Stimulated activated CD4-positive, alpha-beta T cell treated with anti-CD3 and anti-CD28 coated beads, Interleukin-2, amount 100 ng/mL, for 48 hours (primary cell): ENCODE data around the gene IFNL4.
"Not testable (repeated sequence)": the region's sequence is repeated elsewhere in the genome, so short reads cannot be mapped to it uniquely, and the experiment has no call there.

Experiments used
- DNase-seq, 2 donors: peaks; one replicate each; pipeline ENCODE4 v3.0.0-alpha.2; 2020

The IFNL4 gene

DNA sequence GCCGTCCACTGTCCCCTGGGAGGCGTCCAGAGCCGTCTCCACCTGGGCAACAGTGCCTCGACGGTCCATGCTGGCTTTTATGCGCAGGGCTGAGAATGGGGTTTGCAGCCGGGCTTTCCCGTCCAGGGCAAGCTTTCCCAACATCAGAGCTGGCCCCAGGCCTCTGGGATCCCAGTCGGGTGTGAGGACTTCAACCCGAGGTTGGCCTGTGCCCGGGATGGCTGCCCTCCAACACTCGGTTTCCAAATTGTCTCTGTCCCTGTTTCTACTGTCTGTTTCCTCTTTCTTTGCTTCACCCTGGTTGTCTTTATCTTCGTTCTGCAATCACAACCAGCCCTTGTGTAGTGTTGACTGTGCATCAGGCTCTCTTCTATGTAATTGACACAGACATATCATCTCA, at the start of gene IFNL4:
Gene IFNL4 (minus strand): TSS at position 51 of the 400 bp plus-strand sequence.
- no peak for DNase-seq

- peak in 1 of 2 donors; percentile 20 for DNase-seq
These were observed 49.4 kb upstream of the IFNL4 start for GRCh38 chr19:39297931-39298634.

- DNase-seq = no peak
These were observed 48.2 kb upstream of the IFNL4 start for GRCh38 chr19:39296906-39297305.

- no peak for DNase-seq
These were observed 47.5 kb upstream of the IFNL4 start, which contains the start of gene IFNL1 for GRCh38 chr19:39296055-39296645. TSS of gene IFNL1 (plus strand) at chr19:39296407. CDS start at chr19:39296422, 15 bp downstream.

GRCh38 chr19:39293394-39293793, 44.7 kb upstream of the IFNL4 start:
- DNase-seq = no peak

DNA sequence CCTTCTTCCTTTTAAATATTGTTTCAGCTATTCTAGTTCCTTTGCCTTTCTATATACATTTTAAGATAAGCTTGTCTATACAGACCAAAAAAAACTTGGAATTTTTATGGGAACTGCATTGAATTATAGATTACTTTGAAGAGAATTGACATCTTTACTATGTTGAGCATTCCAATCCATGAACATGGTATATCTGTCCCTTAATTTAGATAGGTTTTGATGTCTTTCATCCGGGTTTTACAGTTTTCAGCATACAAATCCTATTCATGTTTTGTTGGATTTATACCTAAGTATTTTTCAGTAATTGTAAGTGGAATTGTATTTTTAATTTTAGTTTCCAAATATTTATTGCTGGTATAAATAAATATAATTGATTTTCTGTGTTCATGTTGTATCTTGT, 35.4 kb upstream of the IFNL4 start:
- no peak for DNase-seq

DNA sequence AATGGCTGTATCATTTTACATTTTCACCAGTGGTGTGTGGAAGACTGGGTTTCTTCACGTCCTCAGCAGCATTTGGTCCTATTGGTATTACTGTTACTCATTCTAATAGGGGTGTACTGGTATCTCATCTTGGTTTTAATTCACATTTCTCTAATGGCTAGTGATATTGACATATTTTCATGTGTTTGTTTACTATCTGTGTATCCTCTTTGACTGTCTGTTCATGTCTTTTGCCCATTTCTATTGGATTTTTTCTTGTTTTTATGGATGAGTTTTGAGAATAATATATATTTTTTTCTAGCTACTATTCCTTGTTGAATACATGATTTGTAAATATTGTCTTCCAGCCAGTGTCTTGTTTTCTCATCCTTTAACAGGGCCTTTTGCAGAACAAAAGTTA, 33.4 kb upstream of the IFNL4 start:
- DNase-seq = no peak

- DNase-seq = no peak
These were observed 28.9 kb upstream of the IFNL4 start for GRCh38 chr19:39277598-39277997.

DNA sequence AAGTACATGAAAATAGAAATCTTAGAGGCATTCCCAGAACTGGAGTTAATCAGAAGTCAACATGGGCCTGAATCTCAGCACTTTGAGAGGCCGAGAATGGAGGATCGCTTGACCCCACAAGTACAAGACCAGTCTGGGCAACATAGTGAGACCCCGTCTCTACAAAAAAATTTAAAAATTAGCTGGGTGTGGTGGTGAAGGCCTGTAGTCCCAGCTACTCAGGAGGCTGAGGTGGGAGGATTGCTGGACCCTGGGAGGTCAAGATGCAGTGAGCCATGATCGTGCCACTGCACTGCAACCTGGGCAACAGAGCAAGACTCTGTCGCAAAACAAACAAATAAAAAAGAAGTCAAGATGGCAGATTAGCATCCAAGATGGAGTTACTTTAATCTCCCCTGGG, 28.1 kb upstream of the IFNL4 start:
- DNase-seq = no peak

- no peak for DNase-seq
These were observed 26.9 kb upstream of the IFNL4 start for GRCh38 chr19:39275578-39275977.

- not testable (repeated sequence) for DNase-seq
These were observed 25.2 kb upstream of the IFNL4 start for GRCh38 chr19:39273859-39274258.

DNA sequence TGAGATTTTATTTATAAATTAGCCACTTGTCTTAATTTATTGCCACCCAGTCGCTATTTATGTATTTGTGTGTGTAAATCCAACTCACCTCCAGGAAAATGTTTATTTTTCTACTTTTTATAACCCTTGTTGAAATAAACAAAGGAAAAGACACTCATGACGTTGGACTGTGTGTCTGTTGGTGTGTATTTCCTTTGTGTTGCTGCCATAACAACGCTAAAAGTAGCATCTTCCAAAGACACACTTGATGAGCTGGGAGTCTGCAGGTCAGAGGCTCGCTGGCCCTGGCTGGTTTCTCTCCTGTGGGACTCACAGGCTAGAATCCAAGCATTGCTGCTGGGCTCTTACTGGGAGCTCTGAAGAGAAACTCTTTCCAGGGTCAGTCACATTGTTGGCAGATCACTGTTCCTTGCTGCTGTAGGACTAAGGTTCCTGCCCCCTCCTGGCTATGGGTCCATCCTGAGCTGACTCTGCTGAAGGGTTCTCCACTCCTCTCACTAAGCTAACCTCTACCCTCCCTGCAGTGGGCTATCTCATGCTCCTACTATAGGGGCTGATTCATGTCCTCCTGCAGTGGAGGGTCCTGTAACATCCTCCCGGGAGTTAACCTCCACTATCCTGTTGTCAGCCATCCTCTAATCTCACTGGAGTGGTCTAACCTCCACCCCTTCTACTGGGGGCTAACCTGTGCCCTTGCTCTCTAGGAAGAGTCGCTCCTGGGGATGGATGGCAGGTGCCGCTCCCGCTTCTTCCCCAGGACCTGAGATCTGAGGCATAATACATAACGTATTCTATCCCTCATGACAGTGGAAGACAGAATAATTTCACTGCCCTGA, 21.6 kb upstream of the IFNL4 start:
- no peak for DNase-seq

DNA sequence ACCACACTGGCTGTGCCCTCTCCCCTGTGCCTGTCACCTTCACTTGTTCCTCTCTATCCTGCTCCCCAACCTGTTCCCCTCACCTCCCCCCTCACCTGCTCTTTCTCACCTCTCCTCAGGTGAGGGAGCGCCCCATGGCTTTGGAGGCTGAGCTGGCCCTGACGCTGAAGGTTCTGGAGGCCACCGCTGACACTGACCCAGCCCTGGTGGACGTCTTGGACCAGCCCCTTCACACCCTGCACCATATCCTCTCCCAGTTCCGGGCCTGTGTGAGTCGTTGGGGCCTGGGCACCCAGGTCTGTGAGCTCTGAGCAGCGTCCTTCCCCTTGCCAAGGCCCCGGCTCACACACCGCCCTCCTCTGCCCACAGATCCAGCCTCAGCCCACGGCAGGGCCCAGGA, 20.7 kb upstream of the IFNL4 start:
- DNase-seq = not testable (repeated sequence)

- DNase-seq = not testable (repeated sequence)
These were observed 20.0 kb upstream of the IFNL4 start for GRCh38 chr19:39268531-39269223.

DNA sequence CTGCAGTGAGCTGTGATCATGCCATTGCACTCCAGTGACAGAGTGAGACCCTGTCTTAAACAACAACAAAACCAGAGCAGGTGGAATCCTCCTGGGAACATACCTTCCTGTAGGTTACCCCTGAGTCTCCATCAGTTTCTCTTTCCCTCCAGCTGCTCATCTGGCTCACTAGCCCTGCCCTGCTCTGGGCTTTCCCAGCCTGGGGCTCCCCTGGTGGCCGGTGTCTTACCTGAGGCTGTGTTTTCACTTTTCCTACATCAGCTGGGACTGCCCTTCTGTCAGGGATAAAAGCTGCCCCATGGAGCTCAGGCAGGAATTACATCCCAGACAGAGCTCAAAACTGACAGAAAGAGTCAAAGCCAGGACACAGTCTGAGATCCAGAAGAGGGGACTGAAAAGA, 19.4 kb upstream of the IFNL4 start, which contains the start of gene IFNL2:
Gene IFNL2 (plus strand): TSS at position 312 of the 400 bp plus-strand sequence. CDS start 173 bp downstream, outside the sequence.
- DNase-seq = not testable (repeated sequence)

GRCh38 chr19:39265321-39265916, 16.8 kb upstream of the IFNL4 start:
- DNase-seq = no peak

GRCh38 chr19:39264306-39265290, 15.9 kb upstream of the IFNL4 start:
- no peak for DNase-seq

GRCh38 chr19:39263912-39264305, 15.3 kb upstream of the IFNL4 start:
- DNase-seq = no peak

DNA sequence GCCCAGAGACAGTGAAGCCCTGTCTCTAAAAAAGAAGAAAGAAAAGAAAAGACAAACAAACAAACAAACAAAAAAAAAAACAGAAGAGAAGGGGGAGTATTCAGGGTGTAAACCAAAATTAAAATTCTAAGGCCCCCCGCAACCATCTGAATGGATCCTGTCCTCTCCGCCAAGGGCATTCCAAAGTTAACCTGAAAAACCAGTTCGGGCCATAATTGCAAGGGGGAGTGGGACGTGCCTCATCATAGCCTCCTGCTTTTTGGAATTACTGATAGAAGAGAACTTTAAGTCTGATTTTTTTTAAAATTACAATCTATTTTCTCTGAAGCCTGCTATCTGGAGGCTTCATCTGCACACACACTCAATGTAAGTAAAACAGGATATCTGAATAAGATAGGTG, 13.8 kb upstream of the IFNL4 start:
- DNase-seq = no peak

DNA sequence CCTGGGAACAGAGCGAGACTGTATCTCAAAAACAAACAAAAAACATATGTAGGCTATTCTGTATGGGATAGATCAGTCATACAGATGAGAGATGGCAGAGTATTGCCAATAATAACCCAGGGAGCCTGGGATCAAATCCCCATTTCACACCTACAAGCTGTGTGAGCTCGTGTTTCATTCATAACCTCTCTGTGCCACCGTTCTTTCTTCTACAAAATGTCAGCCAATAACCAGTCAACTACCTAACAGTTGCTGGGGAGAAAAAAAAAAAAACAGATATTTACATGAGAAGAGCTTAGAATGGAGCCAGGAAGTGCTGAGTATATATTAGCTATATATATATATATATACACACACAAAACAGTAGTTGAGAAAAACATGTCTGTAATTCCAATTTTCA, 13.0 kb upstream of the IFNL4 start:
- DNase-seq = no peak

DNA sequence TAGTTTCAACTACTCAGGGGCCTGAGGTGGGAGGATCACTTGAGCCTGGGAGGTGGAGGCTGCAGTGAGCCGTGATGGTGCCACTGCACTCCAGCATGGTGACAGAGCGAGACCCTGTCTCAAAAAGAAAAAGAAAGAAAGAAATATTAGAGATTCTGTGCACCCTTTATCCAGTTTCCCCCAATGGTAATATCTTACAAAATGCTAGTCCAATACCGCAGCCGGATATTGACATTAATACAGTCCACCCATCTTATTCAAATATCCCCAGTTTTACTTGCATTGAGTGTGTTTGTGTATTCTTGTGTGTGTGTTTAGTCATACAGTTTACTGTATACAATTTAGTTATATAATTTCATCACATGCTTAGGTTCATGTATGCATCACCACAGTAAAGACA, 8.6 kb upstream of the IFNL4 start:
- no peak for DNase-seq
